Subcutaneous adipose tissue (tissue), 4 donors: ENCODE measurements around the gene POP4. TPM values are rescaled to one million over a fixed set of nuclear protein-coding genes. Genes with fewer than 3 reads are reported as not detected.

Experiments
- CTCF ChIP-seq: fragments of 450-650 bp; IDR thresholded peaks from one replicate; pipeline ENCODE4 v1.5.1; 2016; ENCODE audit warnings: low read depth, mild to moderate bottlenecking, control low read depth, antibody characterized with exemption, moderate library complexity
- total RNA-seq, 4 donors: library from RNA; depleted of rRNA; stranded (reverse); fragments of >200 nt; gene quantifications; one replicate each; pipeline ENCODE4 v1.1.0, GENCODE V29; 2016

POP4 gene
- total RNA-seq, 4 donors from 2014 or later, result 44.4 to 72.7 (median 65.1) TPM

GRCh38 chr19:29590278-29590677 lies 15.8 kb upstream of the POP4 start:
- no peak for TF ChIP-seq CTCF

- TF ChIP-seq CTCF, result no peak
Measured at GRCh38 chr19:29591670-29592069, 14.4 kb upstream of the POP4 start.

- no peak for TF ChIP-seq CTCF
Measured at GRCh38 chr19:29593869-29594268, 12.2 kb upstream of the POP4 start.

- no peak for TF ChIP-seq CTCF
Measured at GRCh38 chr19:29596080-29596727, 9.9 kb upstream of the POP4 start.

GRCh38 chr19:29596885-29597525 lies 9.1 kb upstream of the POP4 start:
- TF ChIP-seq CTCF, result no peak

GRCh38 chr19:29598036-29598435 lies 8.0 kb upstream of the POP4 start:
- no peak for TF ChIP-seq CTCF

GRCh38 chr19:29598496-29598895 lies 7.6 kb upstream of the POP4 start:
- TF ChIP-seq CTCF, result no peak
